Measurements from ENCODE around the gene ZFP36L1. TPM values are rescaled to one million over a fixed set of nuclear protein-coding genes. Genes with fewer than 3 reads are reported as not detected.
A peak's percentile ranks its signal among the peaks of the same experiment; 100 is the strongest.
"Not testable (repeated sequence)": the region's sequence is repeated elsewhere in the genome, so short reads cannot be mapped to it uniquely, and the experiment has no call there.

The ZFP36L1 gene
- total RNA-seq, 2 donors from 2014 or later: 217 to 257 TPM

DNA sequence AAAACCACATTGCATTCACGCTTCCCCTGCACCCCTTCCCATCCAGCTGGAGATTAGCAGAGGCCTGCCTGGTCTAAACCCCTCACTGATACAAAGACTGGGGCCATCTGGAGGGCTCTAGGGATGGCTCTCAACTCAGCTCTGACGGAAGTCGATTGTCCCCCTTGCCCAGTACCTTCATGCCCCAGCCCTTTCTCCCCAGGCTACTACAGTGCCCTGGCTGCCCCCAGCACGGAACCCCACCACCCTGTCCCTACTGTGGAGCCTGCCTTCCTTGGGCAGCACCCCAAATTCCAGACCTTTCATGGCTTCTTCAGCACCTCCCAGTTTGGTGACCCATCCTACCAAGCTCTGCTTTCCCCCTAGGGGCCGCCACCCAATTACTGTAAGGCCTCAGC is 25.6 kb downstream of the ZFP36L1 start:
- Mint-ChIP-seq H3K4me1 (peaks cover 34% of the 10 kb centered on the region), H3K27me3 (no peaks in the 10 kb centered on the region)
- no peak for ATAC-seq

DNA sequence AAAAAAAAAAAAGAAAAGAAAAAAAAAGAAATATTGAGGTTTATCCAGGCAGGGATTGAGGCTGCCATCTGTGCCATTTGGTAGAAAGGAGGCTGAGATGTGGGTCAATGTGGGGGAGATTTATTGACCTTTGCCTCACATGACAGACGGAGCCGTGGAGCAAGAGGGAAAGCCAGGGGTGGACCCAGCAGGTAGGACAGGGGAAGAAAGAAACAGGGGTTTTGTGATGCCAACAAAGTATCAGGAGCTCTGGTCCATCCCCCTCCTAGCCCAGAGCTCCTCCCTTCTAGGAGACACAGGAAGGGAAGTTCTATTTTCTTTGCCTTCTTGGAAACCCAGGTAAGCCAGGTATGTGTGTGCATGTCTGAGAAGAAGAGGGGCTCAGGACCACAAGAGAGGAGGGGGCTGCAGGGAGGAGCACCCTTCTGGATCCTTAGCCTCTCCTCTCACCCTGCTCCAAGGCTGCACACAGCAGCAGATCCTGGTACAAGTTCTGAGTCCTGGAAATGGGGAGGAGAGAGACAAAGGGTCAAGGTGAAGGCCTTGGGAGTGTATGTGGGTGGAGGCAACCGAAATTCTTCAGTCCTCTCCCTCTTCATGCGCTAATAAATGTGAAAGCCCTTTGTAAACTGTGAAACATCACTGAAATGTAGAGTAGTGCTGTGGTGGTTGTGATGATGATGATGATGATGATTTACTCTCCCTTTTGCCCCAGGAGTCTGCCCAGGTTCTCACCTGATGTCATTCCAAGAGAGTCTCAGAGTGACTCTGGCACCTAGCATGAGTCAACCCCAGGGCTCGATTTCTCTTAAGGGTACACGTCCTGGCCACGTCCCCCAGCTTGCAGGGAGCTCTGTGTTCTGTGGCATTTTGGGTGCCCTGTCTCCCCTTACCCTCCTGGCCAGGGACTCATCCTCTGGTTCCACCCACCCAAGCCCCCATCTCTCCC is 26.3 kb downstream of the ZFP36L1 start:
- DNase-seq (no peak), ATAC-seq (no peak)
- no peaks in the 10 kb centered on the region for H3K9me3 ChIP-seq (ENCODE audit: control insufficient read depth, low read length, poor library complexity, severe bottlenecking)
- H3K4me3 Mint-ChIP-seq: no peak overlapping the region
- peak overlapping the region; percentile 6 for H3K27ac Mint-ChIP-seq
- H3K36me3 Mint-ChIP-seq (ENCODE audit: low read depth): no peaks in the 10 kb centered on the region
- peaks cover 31% of the 10 kb centered on the region for H3K4me1 Mint-ChIP-seq
- no peaks in the 10 kb centered on the region for H3K27me3 Mint-ChIP-seq

More for the DNA sequence above, 25.6 kb downstream of the ZFP36L1 start:
- Mint-ChIP-seq H3K4me3 (no peak overlapping the region), H3K27ac (no peak overlapping the region), H3K36me3 (ENCODE audit: low read depth) (no peaks in the 10 kb centered on the region)
- no peaks in the 10 kb centered on the region for H3K9me3 ChIP-seq (ENCODE audit: control insufficient read depth, low read length, poor library complexity, severe bottlenecking)
- DNase-seq: no peak

DNA sequence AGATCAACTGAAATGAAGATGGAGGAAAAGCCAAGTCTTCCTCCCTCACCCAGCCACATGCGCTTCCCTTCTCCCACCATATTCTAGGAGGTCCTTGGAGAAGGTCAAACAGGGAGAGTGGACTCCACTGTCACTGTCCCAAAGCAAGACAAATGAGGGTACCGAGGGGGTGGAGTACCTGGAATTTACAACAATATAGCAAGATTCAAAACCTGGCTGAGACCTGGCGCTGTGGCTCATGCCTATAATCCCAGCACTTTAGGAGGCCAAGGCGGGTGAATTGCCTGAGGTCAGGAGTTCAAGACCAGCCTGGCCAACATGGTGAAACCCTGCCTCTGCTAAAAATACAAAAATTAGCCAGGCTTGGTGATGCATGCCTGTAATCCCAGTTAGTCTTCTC is 29.0 kb downstream of the ZFP36L1 start:
- H3K4me3 Mint-ChIP-seq; DNase-seq; H3K36me3 Mint-ChIP-seq (ENCODE audit: low read depth); H3K9me3 ChIP-seq (ENCODE audit: control insufficient read depth, low read length, poor library complexity, severe bottlenecking); H3K27ac Mint-ChIP-seq; H3K27me3 Mint-ChIP-seq; ATAC-seq: not testable (repeated sequence)
- peaks cover 24% of the 10 kb centered on the region for H3K4me1 Mint-ChIP-seq

- DNase-seq (no peak), ATAC-seq (no peak)
- no peaks in the 10 kb centered on the region for H3K9me3 ChIP-seq (ENCODE audit: control insufficient read depth, low read length, poor library complexity, severe bottlenecking)
- Mint-ChIP-seq H3K27me3 (no peaks in the 10 kb centered on the region), H3K27ac (no peak overlapping the region), H3K4me3 (no peak overlapping the region), H3K4me1 (peaks cover 24% of the 10 kb centered on the region), H3K36me3 (ENCODE audit: low read depth) (no peaks in the 10 kb centered on the region)
These were observed 29.7 kb downstream of the ZFP36L1 start for GRCh38 chr14:68762953-68763764.

- H3K4me1 Mint-ChIP-seq: peaks cover 22% of the 10 kb centered on the region
- no peak overlapping the region for H3K27ac Mint-ChIP-seq
- DNase-seq (no peak), ATAC-seq (no peak)
- no peak overlapping the region for H3K4me3 Mint-ChIP-seq
- no peaks in the 10 kb centered on the region for H3K27me3 Mint-ChIP-seq
- no peaks in the 10 kb centered on the region for H3K9me3 ChIP-seq (ENCODE audit: control insufficient read depth, low read length, poor library complexity, severe bottlenecking)
- H3K36me3 Mint-ChIP-seq (ENCODE audit: low read depth): no peaks in the 10 kb centered on the region
These were observed 31.5 kb downstream of the ZFP36L1 start for GRCh38 chr14:68761391-68761790.

GRCh38 chr14:68760761-68761160 is 32.1 kb downstream of the ZFP36L1 start:
- Mint-ChIP-seq H3K27me3 (no peaks in the 10 kb centered on the region), H3K4me1 (peaks cover 22% of the 10 kb centered on the region), H3K4me3 (no peak overlapping the region), H3K27ac (no peak overlapping the region), H3K36me3 (ENCODE audit: low read depth) (no peaks in the 10 kb centered on the region)
- no peaks in the 10 kb centered on the region for H3K9me3 ChIP-seq (ENCODE audit: control insufficient read depth, low read length, poor library complexity, severe bottlenecking)
- no peak for ATAC-seq
- no peak for DNase-seq

DNA sequence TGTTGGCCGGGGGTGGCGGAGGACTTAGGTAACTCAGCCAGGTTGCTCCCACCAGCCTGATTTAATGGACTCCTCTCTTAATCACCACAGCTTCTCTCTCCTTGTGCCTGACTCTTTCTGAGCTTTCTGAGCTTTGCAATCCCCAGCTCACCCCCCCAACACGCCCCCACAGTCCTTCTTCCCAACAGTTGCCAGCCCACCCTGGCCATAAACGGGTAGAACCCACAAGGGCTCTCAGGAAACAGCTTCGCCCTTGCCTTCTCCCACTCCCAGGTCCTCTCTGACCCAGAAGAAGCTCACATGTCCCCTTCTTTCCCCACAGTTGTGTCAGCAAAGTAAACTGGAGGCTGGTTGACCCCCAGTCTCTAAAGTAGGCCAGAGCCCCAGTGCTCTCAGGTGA is 32.9 kb downstream of the ZFP36L1 start:
- Mint-ChIP-seq H3K4me1 (peaks cover 17% of the 10 kb centered on the region), H3K27me3 (no peaks in the 10 kb centered on the region), H3K4me3 (no peak overlapping the region), H3K36me3 (ENCODE audit: low read depth) (no peaks in the 10 kb centered on the region), H3K27ac (peak overlapping the region; percentile 69)
- H3K9me3 ChIP-seq (ENCODE audit: control insufficient read depth, low read length, poor library complexity, severe bottlenecking): no peaks in the 10 kb centered on the region
- DNase-seq (no peak), ATAC-seq (no peak)

DNA sequence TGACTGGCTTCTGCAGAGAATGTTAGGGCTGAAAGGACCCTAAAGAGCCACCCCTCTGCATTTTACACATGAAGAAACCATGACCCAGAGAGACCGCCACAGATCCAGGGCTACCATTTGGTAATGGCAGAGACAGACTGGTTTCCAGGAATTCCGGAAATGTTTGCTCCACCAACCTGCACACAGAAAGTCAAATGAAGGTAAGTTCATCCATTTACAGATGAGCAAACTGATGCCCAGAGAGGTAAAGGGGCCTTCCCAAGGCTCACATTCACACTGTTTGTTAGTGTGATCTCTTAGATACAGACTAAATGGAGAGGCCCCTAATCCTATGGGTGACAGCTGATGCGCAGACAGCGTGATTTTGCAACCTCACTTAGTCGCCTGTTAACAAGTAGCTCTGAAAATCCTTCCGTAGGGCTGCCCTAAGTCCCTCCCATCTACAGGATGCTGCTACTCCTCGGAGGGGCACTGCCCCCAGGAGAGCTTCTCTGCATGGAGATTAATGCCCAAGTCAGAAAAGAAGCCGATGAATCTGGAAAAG is 33.8 kb downstream of the ZFP36L1 start:
- Mint-ChIP-seq H3K27me3 (no peaks in the 10 kb centered on the region), H3K4me3 (no peak overlapping the region), H3K36me3 (ENCODE audit: low read depth) (no peaks in the 10 kb centered on the region), H3K4me1 (peaks cover 14% of the 10 kb centered on the region), H3K27ac (peak overlapping the region; percentile 69)
- ATAC-seq (no peak), DNase-seq (no peak)
- no peaks in the 10 kb centered on the region for H3K9me3 ChIP-seq (ENCODE audit: control insufficient read depth, low read length, poor library complexity, severe bottlenecking)

DNA sequence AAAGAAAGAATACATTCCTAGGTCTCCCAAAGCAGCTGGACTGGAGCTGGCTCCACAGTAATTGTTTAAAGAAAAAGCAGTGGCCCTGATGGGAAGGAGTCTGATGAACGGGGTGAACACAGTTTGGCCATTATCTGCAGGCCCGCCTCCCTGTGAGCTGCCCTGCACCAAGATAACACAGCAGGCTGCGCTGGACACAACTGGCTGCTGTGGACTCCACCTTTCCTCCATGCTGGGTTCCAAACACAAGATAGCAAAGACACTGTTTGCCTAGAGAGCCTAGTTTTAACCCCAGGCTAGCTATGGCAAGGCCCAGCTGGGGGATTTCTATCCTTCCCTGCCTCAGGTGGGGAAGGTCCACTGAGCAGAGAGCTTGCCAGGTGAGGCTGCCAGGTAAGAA is 34.6 kb downstream of the ZFP36L1 start:
- peaks cover 14% of the 10 kb centered on the region for H3K4me1 Mint-ChIP-seq
- no peak overlapping the region for H3K4me3 Mint-ChIP-seq
- H3K27ac Mint-ChIP-seq: no peak overlapping the region
- DNase-seq (no peak), ATAC-seq (no peak)
- no peaks in the 10 kb centered on the region for H3K9me3 ChIP-seq (ENCODE audit: control insufficient read depth, low read length, poor library complexity, severe bottlenecking)
- H3K27me3 Mint-ChIP-seq: no peaks in the 10 kb centered on the region
- H3K36me3 Mint-ChIP-seq (ENCODE audit: low read depth): no peaks in the 10 kb centered on the region

GRCh38 chr14:68757618-68758081 is 35.2 kb downstream of the ZFP36L1 start:
- Mint-ChIP-seq H3K27ac (peak overlapping the region; percentile 16), H3K4me1 (peaks cover 14% of the 10 kb centered on the region), H3K4me3 (no peak overlapping the region), H3K36me3 (ENCODE audit: low read depth) (no peaks in the 10 kb centered on the region), H3K27me3 (no peaks in the 10 kb centered on the region)
- peak; percentile 66 for ATAC-seq
- no peak for DNase-seq
- H3K9me3 ChIP-seq (ENCODE audit: control insufficient read depth, low read length, poor library complexity, severe bottlenecking): no peaks in the 10 kb centered on the region

- H3K9me3 ChIP-seq (ENCODE audit: control insufficient read depth, low read length, poor library complexity, severe bottlenecking): no peaks in the 10 kb centered on the region
- H3K27ac Mint-ChIP-seq: no peak overlapping the region
- DNase-seq (no peak), ATAC-seq (no peak)
- no peaks in the 10 kb centered on the region for H3K27me3 Mint-ChIP-seq
- no peak overlapping the region for H3K4me3 Mint-ChIP-seq
- peaks cover 14% of the 10 kb centered on the region for H3K4me1 Mint-ChIP-seq
- no peaks in the 10 kb centered on the region for H3K36me3 Mint-ChIP-seq (ENCODE audit: low read depth)
These were observed 36.1 kb downstream of the ZFP36L1 start for GRCh38 chr14:68756734-68757133.

- Mint-ChIP-seq H3K27ac (no peak overlapping the region), H3K27me3 (no peaks in the 10 kb centered on the region), H3K4me1 (peaks cover 12% of the 10 kb centered on the region), H3K36me3 (ENCODE audit: low read depth) (no peaks in the 10 kb centered on the region), H3K4me3 (no peak overlapping the region)
- no peaks in the 10 kb centered on the region for H3K9me3 ChIP-seq (ENCODE audit: control insufficient read depth, low read length, poor library complexity, severe bottlenecking)
- ATAC-seq (no peak), DNase-seq (no peak)
These were observed 36.8 kb downstream of the ZFP36L1 start for GRCh38 chr14:68756000-68756481.

DNA sequence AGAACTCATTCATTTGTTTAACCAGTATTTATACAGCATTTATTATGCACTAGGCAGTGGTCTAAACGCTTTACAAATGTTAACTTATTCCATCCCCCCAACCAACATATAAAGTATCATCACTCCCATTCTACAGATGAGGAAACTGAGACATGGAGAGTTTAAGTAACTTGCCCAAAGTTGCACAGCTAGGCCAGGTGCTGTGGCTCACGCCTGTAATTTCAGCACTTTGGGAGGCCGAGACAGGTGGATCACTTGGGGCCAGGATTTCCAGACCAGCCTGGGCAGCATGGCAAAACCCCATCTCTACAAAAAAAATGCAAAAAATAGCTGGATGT is 37.9 kb downstream of the ZFP36L1 start:
- Mint-ChIP-seq H3K27ac (no peak overlapping the region), H3K4me1 (peaks cover 9% of the 10 kb centered on the region), H3K36me3 (ENCODE audit: low read depth) (no peaks in the 10 kb centered on the region), H3K4me3 (no peak overlapping the region), H3K27me3 (no peaks in the 10 kb centered on the region)
- ATAC-seq (no peak), DNase-seq (no peak)
- no peaks in the 10 kb centered on the region for H3K9me3 ChIP-seq (ENCODE audit: control insufficient read depth, low read length, poor library complexity, severe bottlenecking)
